Fibroblast of mammary gland (primary cell): Measurements from ENCODE around the gene SPHKAP.
"Not testable (repeated sequence)": the region's sequence is repeated elsewhere in the genome, so short reads cannot be mapped to it uniquely, and the experiment has no call there.

Experiments
- DNase-seq: peaks from one replicate; pipeline ENCODE4 v3.0.0-alpha.2; 2010; ENCODE audit warnings: low read depth
- H3K4me3 ChIP-seq: 2 replicates; pipeline ENCODE4 v1.5.1; 2011; ENCODE audit warnings: low read depth, mild to moderate bottlenecking, low read length, moderate library complexity; ENCODE audit not compliant: control insufficient read depth
- TF ChIP-seq, protein P1 (sequence below): conservative IDR thresholded peaks from 2 replicates; pipeline ENCODE4 v1.5.1; 2011; ENCODE audit warnings: low read depth, low read length, inconsistent platforms; ENCODE audit not compliant: control insufficient read depth, insufficient read depth

SPHKAP gene

DNA sequence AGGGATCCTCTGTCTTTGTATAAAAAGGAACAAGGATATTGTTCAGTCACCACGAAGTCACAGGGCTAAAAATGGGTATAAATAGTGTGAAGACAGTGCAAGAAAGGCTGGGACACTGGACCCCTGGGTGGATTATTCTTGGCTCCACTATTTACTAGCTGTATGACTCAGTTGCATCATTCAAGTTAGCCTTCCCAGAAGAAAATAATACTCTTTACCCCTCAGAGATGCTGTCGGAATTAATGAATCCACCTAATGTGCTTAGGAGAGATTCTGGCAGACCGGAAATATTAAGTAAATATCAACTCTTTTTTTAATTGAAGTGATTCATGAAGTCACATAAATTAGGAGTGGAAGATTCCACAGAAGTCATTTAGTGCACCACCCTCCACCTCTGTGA, 98.9 kb downstream of the SPHKAP start:
- TF ChIP-seq, protein P1, sequence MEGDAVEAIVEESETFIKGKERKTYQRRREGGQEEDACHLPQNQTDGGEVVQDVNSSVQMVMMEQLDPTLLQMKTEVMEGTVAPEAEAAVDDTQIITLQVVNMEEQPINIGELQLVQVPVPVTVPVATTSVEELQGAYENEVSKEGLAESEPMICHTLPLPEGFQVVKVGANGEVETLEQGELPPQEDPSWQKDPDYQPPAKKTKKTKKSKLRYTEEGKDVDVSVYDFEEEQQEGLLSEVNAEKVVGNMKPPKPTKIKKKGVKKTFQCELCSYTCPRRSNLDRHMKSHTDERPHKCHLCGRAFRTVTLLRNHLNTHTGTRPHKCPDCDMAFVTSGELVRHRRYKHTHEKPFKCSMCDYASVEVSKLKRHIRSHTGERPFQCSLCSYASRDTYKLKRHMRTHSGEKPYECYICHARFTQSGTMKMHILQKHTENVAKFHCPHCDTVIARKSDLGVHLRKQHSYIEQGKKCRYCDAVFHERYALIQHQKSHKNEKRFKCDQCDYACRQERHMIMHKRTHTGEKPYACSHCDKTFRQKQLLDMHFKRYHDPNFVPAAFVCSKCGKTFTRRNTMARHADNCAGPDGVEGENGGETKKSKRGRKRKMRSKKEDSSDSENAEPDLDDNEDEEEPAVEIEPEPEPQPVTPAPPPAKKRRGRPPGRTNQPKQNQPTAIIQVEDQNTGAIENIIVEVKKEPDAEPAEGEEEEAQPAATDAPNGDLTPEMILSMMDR: no peak
- no peak for DNase-seq

DNA sequence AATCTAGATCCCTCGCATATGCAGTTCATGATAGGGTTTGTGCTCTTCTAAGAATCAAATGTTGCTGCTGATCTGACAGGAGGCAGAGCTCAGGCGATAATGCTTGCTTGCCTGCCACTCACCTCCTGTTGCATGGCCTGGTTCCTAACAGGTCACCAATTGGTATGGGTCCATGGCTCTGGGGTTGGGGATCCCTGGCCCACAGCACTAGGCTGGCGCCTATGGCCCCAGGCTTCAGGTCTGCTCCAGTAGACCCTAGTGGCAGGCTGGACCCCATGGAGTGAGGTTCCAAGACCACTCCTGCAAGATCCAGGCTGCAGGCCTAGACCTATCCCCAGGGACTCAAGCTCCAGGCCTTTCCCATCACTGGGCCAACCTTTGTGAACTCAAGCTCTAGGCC, 102.3 kb downstream of the SPHKAP start:
- TF ChIP-seq, protein P1: no peak
- no peak for DNase-seq

More for the DNA sequence above, 98.9 kb downstream of the SPHKAP start:
- no peak overlapping the region for H3K4me3 ChIP-seq

DNA sequence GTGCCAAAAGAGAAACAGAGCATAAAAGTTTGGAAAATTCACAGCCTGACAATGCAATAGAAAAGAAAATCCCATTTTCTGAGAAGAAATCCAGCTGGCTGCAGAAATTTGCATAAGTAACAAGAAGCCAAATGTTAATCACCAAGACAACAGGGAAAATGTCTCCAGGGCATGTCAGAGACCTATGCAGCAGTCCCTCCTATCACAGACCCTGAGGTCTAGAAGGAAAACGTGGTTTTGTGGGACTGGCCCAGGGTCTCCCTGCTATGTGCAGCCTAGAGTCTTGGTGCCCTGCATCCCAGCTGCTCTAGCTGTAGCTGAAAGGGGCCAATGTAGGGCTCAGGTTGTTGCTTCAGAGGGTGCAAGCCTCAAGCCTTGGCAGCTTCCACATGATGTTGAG, 104.8 kb downstream of the SPHKAP start:
- not testable (repeated sequence) for H3K4me3 ChIP-seq

More for the DNA sequence above, 102.3 kb downstream of the SPHKAP start:
- no peak overlapping the region for H3K4me3 ChIP-seq

DNA sequence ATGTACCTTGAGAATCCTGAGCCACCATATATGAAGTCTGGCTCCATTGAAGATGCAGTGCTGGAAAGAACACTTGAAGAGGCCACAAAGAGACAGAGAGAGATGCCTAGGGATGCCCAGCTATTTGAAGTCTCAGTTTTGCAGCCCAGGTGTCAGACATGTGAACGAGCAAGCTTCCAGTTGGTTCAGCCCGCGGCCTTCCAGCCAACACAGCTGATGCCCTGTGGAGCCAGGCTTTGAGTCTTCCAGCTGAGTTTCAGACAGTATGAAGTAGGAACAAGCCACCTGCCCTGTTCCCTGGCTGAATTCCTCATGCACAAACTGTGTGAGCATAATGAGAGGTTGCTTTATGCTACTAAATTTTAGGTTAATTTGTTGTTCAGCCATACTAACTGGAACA, 108.8 kb downstream of the SPHKAP start:
- H3K4me3 ChIP-seq: no peak overlapping the region
- TF ChIP-seq, protein P1: no peak
- DNase-seq: no peak

More for the DNA sequence above, 104.8 kb downstream of the SPHKAP start:
- DNase-seq: not testable (repeated sequence)

DNA sequence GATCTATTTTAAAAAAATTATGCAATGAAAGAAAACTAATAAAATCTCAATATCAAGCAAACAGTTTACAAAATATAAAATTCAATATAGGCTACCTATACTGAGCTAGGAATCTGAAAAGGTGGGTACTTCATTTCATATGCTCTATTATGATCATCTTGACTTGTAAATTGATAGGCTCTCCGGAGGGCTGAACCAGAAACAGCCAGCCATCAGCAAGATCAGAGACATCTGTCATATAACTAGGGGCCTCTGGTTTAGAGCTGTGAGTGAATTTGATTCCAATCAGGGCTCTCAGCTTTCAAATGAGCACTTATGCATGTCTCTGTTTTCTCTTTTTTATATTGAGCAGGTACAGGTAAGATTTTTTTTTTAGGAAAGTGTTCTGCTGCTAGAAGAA, 114.2 kb downstream of the SPHKAP start:
- no peak for DNase-seq
- TF ChIP-seq, protein P1: no peak

DNA sequence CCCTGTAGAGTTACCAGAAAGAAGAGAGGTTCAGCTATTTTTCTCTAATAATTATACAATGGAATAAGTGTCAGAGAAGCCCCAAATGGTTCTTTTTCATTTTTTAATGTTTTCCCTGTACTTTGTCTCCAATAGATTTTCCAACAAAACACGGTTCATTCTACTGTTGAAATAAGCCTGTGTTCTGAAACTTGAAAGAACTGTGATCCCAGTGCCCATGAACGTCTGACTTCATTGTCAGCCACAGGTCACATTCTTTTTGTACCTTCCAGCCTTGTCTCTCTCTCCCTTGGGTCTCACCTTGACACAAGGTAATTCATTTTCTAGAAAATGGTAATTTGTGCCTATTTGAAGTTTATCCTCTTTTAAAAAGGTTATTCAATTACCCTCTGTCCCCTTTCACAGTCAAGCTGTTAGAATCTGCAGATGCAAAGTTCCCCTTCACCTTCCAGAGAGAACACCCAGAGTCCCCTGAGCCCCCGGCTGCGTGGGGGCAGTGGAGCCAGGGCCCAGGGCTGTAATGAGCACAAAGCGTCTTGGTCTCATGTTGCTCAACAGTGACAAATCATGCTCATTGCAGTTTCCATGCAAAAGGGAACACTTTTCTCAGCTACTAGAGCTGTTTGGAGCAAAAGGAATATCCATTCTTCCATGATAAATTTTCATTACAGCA, 115.2 kb downstream of the SPHKAP start:
- no peak overlapping the region for H3K4me3 ChIP-seq
- TF ChIP-seq, protein P1: no peak
- no peak for DNase-seq

More for the DNA sequence above, 114.2 kb downstream of the SPHKAP start:
- no peak overlapping the region for H3K4me3 ChIP-seq

DNA sequence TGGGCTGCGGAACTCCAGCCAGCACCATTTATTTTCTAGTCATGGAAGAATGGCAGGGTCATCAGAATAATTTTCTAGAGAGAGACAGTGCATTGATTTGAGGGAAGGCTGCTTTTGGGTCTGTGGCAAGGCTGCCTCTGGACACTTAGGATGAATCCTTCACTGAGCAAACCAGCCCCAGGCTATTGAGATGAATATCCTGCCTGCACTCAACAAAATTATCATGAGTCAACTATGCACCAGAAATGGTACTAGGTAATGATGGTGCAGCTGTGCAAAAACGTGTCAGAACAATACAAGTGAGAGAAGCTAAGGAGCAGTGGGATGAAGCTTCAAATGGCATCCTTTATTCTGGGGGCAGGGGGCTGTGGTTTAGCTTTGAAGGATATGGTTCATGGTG, 115.8 kb downstream of the SPHKAP start:
- no peak overlapping the region for H3K4me3 ChIP-seq
- DNase-seq: no peak
- TF ChIP-seq, protein P1: no peak
